Esophagus muscularis mucosa (tissue), 3 donors: Measurements from ENCODE around the gene DMD.
"Not testable (repeated sequence)": the region's sequence is repeated elsewhere in the genome, so short reads cannot be mapped to it uniquely, and the experiment has no call there.

Experiments used
- EP300 ChIP-seq: sonication (generic); formaldehyde crosslinking; IDR thresholded peaks from one replicate; pipeline ENCODE4 v1.6.1; 2017; ENCODE audit warnings: antibody characterized with exemption
- TF ChIP-seq, protein P1 (sequence below), 3 experiments: fragments of 200-600 bp in 2 of 3; fragments of 450-650 bp in 1 of 3; sonication (generic) in 2 of 3; IDR thresholded peaks; one replicate each; pipeline ENCODE4 v1.5.1; 2017 to 2019; ENCODE audit warnings: antibody characterized with exemption in 3 of 3, mild to moderate bottlenecking in 2 of 3, moderate library complexity in 1 of 3

GRCh38 chrX:33073660-33074059 is 137.7 kb downstream of the DMD start:
- TF ChIP-seq, protein P1, sequence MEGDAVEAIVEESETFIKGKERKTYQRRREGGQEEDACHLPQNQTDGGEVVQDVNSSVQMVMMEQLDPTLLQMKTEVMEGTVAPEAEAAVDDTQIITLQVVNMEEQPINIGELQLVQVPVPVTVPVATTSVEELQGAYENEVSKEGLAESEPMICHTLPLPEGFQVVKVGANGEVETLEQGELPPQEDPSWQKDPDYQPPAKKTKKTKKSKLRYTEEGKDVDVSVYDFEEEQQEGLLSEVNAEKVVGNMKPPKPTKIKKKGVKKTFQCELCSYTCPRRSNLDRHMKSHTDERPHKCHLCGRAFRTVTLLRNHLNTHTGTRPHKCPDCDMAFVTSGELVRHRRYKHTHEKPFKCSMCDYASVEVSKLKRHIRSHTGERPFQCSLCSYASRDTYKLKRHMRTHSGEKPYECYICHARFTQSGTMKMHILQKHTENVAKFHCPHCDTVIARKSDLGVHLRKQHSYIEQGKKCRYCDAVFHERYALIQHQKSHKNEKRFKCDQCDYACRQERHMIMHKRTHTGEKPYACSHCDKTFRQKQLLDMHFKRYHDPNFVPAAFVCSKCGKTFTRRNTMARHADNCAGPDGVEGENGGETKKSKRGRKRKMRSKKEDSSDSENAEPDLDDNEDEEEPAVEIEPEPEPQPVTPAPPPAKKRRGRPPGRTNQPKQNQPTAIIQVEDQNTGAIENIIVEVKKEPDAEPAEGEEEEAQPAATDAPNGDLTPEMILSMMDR (IDR thresholded peaks at IDR 0.05): not testable (repeated sequence)
- TF ChIP-seq EP300: not testable (repeated sequence)
